ENCODE data around the gene ARFGEF2.
"Not testable (repeated sequence)": the region's sequence is repeated elsewhere in the genome, so short reads cannot be mapped to it uniquely, and the experiment has no call there.

Gene ARFGEF2

GRCh38 chr20:49001741-49002140, 80.2 kb downstream of the ARFGEF2 start:
- DNase-seq (ENCODE audit: low spot score) = no peak

- DNase-seq (ENCODE audit: low spot score) = no peak
These were observed 85.0 kb downstream of the ARFGEF2 start for GRCh38 chr20:49006446-49006980.

- no peak for DNase-seq (ENCODE audit: low spot score)
These were observed 88.6 kb downstream of the ARFGEF2 start for GRCh38 chr20:49009899-49010631.

GRCh38 chr20:49024220-49024619, 102.7 kb downstream of the ARFGEF2 start:
- no peak for DNase-seq (ENCODE audit: low spot score)

- DNase-seq (ENCODE audit: low spot score) = not testable (repeated sequence)
These were observed 106.7 kb downstream of the ARFGEF2 start for GRCh38 chr20:49028177-49028576.

GRCh38 chr20:49028684-49029083, 107.2 kb downstream of the ARFGEF2 start:
- peak; percentile 38 for DNase-seq (ENCODE audit: low spot score)

- no peak for DNase-seq (ENCODE audit: low spot score)
These were observed 107.7 kb downstream of the ARFGEF2 start for GRCh38 chr20:49029203-49029602.

- no peak for DNase-seq (ENCODE audit: low spot score)
These were observed 109.6 kb downstream of the ARFGEF2 start for GRCh38 chr20:49030954-49031619.

GRCh38 chr20:49032455-49032854, 110.9 kb downstream of the ARFGEF2 start:
- DNase-seq (ENCODE audit: low spot score) = no peak

GRCh38 chr20:49034070-49034732, 112.7 kb downstream of the ARFGEF2 start:
- DNase-seq (ENCODE audit: low spot score) = no peak

- DNase-seq (ENCODE audit: low spot score) = peak; percentile 36
These were observed 116.5 kb downstream of the ARFGEF2 start for GRCh38 chr20:49037962-49038387.

- no peak for DNase-seq (ENCODE audit: low spot score)
These were observed 118.3 kb downstream of the ARFGEF2 start for GRCh38 chr20:49039854-49040253.

- DNase-seq (ENCODE audit: low spot score) = no peak
These were observed 121.5 kb downstream of the ARFGEF2 start for GRCh38 chr20:49043000-49043399.

- peak; percentile 22 for DNase-seq (ENCODE audit: low spot score)
These were observed 124.1 kb downstream of the ARFGEF2 start for GRCh38 chr20:49045440-49046086.

GRCh38 chr20:49046087-49046900, 124.8 kb downstream of the ARFGEF2 start, which contains the start of gene CSE1L:
CSE1L (plus strand) TSS chr20:49046312; CDS start chr20:49058464, 12,152 bp downstream.
- DNase-seq (ENCODE audit: low spot score) = peak; percentile 98

- peak; percentile 65 for DNase-seq (ENCODE audit: low spot score)
These were observed 130.8 kb downstream of the ARFGEF2 start for GRCh38 chr20:49052334-49052733.

GRCh38 chr20:49054056-49054643, 132.6 kb downstream of the ARFGEF2 start:
- DNase-seq (ENCODE audit: low spot score) = no peak

GRCh38 chr20:49063279-49063678, 141.8 kb downstream of the ARFGEF2 start:
- DNase-seq (ENCODE audit: low spot score) = no peak

GRCh38 chr20:49074521-49074920, 153.0 kb downstream of the ARFGEF2 start:
- DNase-seq (ENCODE audit: low spot score) = no peak

GRCh38 chr20:49078310-49078709, 156.8 kb downstream of the ARFGEF2 start:
- DNase-seq (ENCODE audit: low spot score) = no peak

GRCh38 chr20:49082295-49082694, 160.8 kb downstream of the ARFGEF2 start:
- not testable (repeated sequence) for DNase-seq (ENCODE audit: low spot score)

Data from SW480 (cell line).